Measurements from ENCODE around the gene DDTL.

DNA sequence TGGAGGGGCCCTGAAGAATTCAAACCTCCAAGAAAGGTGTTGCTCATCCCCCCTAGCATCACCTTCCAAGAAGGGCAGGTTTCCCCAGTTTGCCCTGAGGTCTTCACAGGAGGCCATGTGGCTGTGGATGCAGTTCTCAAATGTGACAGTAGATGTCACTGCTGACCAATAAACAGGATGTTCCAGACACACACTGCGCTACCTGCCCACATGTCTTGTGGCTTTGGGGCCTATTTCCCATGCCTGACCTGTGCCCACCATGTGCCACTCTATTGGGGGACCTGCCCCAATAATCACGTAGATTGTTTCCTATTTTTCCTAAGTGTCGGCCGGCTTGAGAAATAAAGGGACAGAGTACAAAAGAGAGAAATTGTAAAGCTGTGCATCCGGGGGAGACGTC lies 17.7 kb downstream of the DDTL start:
- TF ChIP-seq POLR2A (IDR thresholded peaks at IDR 0.05; ENCODE audit: low read length) (no peak), GATA1 (IDR thresholded peaks at IDR 0.05; ENCODE audit: low read depth, low read length) (no peak)
